Cerebellar cortex (tissue), 1 donor: ENCODE data around the gene CACNA2D2.

Experiments
- DNase-seq: peaks from one replicate; pipeline ENCODE4 v3.0.0-alpha.2; 2015; ENCODE audit warnings: low spot score

CACNA2D2 gene

GRCh38 chr3:50327129-50327528 lies 176.3 kb downstream of the CACNA2D2 start:
- no peak for DNase-seq

- no peak for DNase-seq
These were observed 177.3 kb downstream of the CACNA2D2 start for GRCh38 chr3:50326182-50326541.

- no peak for DNase-seq
These were observed 177.8 kb downstream of the CACNA2D2 start for GRCh38 chr3:50325497-50326181.

- DNase-seq, result no peak
These were observed 178.3 kb downstream of the CACNA2D2 start for GRCh38 chr3:50325113-50325480.

GRCh38 chr3:50324351-50325112 lies 178.9 kb downstream of the CACNA2D2 start:
- DNase-seq, result peak; percentile 80

GRCh38 chr3:50323614-50324199 lies 179.7 kb downstream of the CACNA2D2 start:
- DNase-seq, result no peak

- no peak for DNase-seq
These were observed 180.3 kb downstream of the CACNA2D2 start for GRCh38 chr3:50323092-50323600.

GRCh38 chr3:50322386-50323091 lies 180.9 kb downstream of the CACNA2D2 start, which contains the start of gene HYAL2:
Gene HYAL2 (minus strand): TSS chr3:50322745. CDS start chr3:50320489, 2,256 bp downstream.
- DNase-seq, result no peak

GRCh38 chr3:50322115-50322385 lies 181.4 kb downstream of the CACNA2D2 start:
- DNase-seq, result no peak

GRCh38 chr3:50321336-50322114 lies 181.9 kb downstream of the CACNA2D2 start:
- peak; percentile 87 for DNase-seq

GRCh38 chr3:50320853-50321335 lies 182.5 kb downstream of the CACNA2D2 start:
- DNase-seq, result peak; percentile 70

GRCh38 chr3:50319894-50320625 lies 183.4 kb downstream of the CACNA2D2 start:
- peak; percentile 34 for DNase-seq

- DNase-seq, result no peak
These were observed 184.1 kb downstream of the CACNA2D2 start for GRCh38 chr3:50319181-50319893.

GRCh38 chr3:50318615-50319014 lies 184.8 kb downstream of the CACNA2D2 start:
- DNase-seq, result no peak

GRCh38 chr3:50318163-50318562 lies 185.3 kb downstream of the CACNA2D2 start:
- no peak for DNase-seq

GRCh38 chr3:50317300-50317699 lies 186.1 kb downstream of the CACNA2D2 start:
- DNase-seq, result no peak

- DNase-seq, result no peak
These were observed 186.7 kb downstream of the CACNA2D2 start for GRCh38 chr3:50316657-50317242.

- no peak for DNase-seq
These were observed 188.6 kb downstream of the CACNA2D2 start for GRCh38 chr3:50314816-50315215.

GRCh38 chr3:50314342-50314741 lies 189.1 kb downstream of the CACNA2D2 start:
- no peak for DNase-seq
